GM12891 (cell line): ENCODE results near the gene DDX21.
A peak's percentile ranks its signal among the peaks of the same experiment; 100 is the strongest.

ENCODE experiments used
- DNase-seq: peaks from one replicate; pipeline ENCODE4 v3.0.0; 2011; ENCODE audit warnings: low spot score; ENCODE audit not compliant: insufficient read length
- FAIRE-seq: peaks from 2 replicates; lab custom pipeline; 2011; peaks lifted over from hg19 to GRCh38; lab: Jason Lieb, UNC
- PAX5 ChIP-seq: IDR thresholded peaks from 2 replicates; pipeline ENCODE4 v1.6.1; 2011; ENCODE audit warnings: low read length, moderate library complexity, mild to moderate bottlenecking; ENCODE audit not compliant: insufficient read depth, severe bottlenecking
- POLR2A ChIP-seq: IDR thresholded peaks from 2 replicates; pipeline ENCODE4 v1.6.1; 2011; ENCODE audit warnings: low read depth, low read length, control low read depth
- POLR2AphosphoS5 ChIP-seq: IDR thresholded peaks from 2 replicates; pipeline ENCODE4 v1.6.1; 2011; ENCODE audit warnings: low read depth, low read length, control low read depth
- POU2F2 ChIP-seq: IDR thresholded peaks from 2 replicates; pipeline ENCODE4 v1.6.1; 2011; ENCODE audit warnings: low read depth, mild to moderate bottlenecking, control low read depth, low read length, moderate library complexity
- SPI1 ChIP-seq: IDR thresholded peaks from 2 replicates; pipeline ENCODE4 v1.6.1; 2011; ENCODE audit warnings: low read depth, low read length, control low read depth
- TAF1 ChIP-seq: IDR thresholded peaks from 2 replicates; pipeline ENCODE4 v1.6.1; 2011; ENCODE audit warnings: low read depth, low read length, control low read depth

The DDX21 gene

DNA sequence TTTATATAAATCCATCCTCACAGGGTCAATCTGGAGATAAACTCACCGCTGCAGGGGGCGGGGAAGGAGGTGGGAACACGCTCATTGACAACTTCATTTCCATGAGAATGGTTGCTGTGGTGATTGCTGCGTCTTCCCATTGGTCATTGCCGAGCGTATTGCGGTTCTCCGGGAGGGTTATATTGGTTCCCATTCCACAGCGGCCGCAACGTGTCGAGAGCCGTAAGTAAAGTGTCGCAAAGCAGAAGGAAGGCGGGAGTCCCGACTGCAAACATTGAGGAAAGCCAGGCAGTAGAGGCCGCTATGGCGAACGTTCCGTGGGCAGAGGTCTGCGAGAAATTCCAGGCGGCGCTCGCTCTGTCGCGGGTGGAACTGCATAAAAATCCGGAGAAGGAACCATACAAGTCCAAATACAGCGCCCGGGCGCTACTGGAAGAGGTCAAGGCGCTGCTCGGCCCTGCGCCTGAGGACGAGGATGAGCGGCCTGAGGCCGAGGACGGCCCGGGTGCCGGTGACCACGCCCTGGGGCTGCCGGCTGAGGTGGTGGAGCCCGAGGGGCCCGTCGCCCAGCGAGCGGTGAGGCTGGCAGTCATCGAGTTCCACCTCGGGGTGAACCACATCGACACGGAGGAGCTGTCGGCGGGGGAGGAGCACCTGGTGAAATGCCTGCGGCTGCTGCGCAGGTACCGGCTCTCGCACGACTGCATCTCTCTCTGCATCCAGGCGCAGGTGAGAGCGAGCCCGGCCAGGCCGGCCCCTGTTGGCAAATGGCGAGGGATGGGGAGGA, 32.8 kb downstream of the DDX21 start, which contains the start of gene KIFBP:
Gene KIFBP, plus strand, starts transcription at position 274 of the 787 bp plus-strand sequence. Its CDS starts 30 bp downstream, at position 304.
- DNase-seq (peak; percentile 80), FAIRE-seq (peak; percentile 96)
- TF ChIP-seq POU2F2 (0 out of 2 replicates have a peak, but pooled peaks have one; percentile 24), POLR2A (peak; percentile 61; the same call in 1 of the 2 replicates), PAX5 (no peak), POLR2AphosphoS5 (peak; percentile 72; the same call in 1 of the 2 replicates), TAF1 (peak; percentile 79; the same call in 1 of the 2 replicates), SPI1 (no peak)

DNA sequence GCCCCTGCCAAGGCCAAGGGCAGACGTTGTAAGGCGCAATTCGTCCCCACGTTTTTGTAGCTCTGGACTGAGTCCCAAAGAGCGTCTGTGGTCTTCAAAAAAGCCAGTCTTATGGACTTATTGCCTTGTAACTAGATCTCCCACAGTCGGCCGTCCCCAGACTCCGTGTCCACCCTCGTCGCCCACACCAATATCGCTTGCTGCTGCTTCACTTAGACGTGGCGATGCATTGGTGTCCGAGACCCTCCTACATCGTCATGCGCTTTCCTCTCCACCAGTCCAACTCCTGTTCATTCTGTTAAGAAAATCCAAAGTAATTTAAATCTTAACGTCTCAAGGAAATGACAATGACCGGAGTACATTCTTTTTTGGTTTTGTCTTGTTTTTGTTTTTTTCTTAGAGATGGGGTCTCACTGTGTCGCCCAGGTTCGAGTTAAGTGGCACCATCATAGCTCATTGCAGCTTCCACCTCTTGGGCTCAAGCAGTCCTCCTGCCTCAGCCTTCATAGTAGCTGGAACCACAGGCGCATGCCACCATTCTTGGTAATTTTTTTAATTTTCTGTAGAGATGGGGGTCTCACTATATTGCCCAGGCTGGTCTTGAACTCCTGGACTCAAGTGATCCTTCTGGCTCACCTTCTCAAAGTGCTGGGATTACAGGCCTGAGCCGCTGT, 33.5 kb downstream of the DDX21 start:
- TF ChIP-seq SPI1 (no peak), POLR2A (no peak), POU2F2 (no peak), POLR2AphosphoS5 (no peak), TAF1 (no peak), PAX5 (no peak)
- no peak for FAIRE-seq
- DNase-seq, result no peak

DNA sequence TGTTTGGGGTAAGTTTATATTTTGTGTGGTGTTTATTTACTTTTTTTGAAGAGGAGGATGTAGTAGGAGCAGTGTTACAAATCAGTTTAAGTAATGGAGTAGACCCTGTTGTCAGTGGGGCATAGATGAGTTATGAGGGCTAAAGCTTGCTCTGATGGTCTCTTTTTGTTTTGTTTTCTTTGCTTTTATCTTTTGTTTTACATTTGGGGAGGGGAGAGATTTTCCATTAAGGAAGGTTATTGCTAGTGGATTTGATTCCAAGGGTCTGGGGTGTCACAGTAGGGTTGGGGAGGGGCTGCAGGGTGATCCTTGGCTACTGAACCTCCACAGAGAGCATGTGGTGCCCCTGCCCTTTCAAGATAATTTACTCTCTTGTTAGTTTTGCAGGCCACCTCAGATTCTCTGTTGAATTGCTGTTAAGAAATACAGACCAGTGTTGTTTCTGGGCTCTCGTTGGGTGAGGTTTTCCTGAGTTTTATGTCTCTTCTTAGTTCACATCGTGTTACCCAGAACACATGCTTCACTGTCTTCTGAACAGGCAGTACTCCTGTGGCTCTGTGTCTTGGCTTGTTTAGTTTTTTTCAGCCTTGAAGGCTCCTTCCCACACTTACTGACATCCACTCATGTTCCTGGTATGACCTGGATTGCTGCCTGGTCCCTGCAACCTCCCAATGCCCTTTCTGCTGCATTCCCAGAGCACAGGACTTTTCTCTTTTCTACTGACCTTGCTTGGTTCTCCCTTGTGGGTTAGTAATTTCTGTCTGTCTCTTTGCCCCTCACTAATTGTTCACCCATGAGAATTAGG, 36.9 kb downstream of the DDX21 start:
- TF ChIP-seq POLR2AphosphoS5 (no peak), POLR2A (no peak), SPI1 (no peak), TAF1 (no peak), POU2F2 (no peak), PAX5 (no peak)
- FAIRE-seq, result no peak
- DNase-seq, result no peak

DNA sequence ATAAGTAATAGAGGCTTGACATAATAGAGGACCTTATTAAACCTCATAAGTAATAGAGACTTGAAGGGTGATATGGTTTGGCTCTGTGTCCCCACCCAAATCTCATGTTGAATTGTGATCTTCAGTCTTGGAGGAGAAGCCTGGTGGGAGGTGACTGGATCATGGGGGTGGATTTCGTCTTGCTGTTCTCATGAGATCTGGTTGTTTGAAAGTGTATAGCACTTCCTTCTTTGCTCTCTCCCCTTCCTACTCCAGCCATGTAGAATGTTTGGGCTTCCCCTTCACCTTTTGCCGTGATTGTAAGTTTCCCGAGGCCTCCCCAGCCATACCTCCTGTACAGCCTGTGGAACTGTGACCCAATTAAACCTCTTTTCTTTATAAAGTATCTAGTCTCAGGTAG, 41.2 kb downstream of the DDX21 start:
- peak; percentile 83 for FAIRE-seq

DNA sequence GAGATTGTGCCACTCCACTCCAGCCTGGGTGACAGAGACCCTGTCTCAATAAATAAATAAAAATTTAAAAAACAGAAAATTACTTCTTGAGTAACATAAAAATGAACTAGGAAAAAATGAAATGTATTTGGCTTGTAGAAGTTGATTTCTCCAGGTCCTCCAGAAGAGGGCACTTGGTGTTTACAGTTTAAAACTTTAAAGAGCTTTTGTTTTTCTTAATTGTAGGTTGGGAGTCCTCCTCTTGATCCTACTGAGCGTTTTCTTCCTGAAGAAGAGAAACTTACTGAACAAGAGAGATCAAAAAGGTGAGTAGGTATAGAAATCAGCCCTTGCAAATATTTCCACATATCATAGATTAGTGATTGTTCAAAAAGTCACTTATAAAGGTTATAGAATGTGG, 48.9 kb downstream of the DDX21 start:
- DNase-seq, result no peak
- FAIRE-seq, result no peak
- no peak for TF ChIP-seq PAX5
- TF ChIP-seq TAF1, result no peak
- no peak for TF ChIP-seq POU2F2
- no peak for TF ChIP-seq POLR2A
- no peak for TF ChIP-seq SPI1
- no peak for TF ChIP-seq POLR2AphosphoS5

More for the DNA sequence above, 41.2 kb downstream of the DDX21 start:
- TF ChIP-seq SPI1, result peak; percentile 79
- no peak for TF ChIP-seq PAX5
- TF ChIP-seq POLR2A, result no peak
- TF ChIP-seq TAF1, result no peak
- TF ChIP-seq POU2F2, result no peak
- DNase-seq, result no peak

DNA sequence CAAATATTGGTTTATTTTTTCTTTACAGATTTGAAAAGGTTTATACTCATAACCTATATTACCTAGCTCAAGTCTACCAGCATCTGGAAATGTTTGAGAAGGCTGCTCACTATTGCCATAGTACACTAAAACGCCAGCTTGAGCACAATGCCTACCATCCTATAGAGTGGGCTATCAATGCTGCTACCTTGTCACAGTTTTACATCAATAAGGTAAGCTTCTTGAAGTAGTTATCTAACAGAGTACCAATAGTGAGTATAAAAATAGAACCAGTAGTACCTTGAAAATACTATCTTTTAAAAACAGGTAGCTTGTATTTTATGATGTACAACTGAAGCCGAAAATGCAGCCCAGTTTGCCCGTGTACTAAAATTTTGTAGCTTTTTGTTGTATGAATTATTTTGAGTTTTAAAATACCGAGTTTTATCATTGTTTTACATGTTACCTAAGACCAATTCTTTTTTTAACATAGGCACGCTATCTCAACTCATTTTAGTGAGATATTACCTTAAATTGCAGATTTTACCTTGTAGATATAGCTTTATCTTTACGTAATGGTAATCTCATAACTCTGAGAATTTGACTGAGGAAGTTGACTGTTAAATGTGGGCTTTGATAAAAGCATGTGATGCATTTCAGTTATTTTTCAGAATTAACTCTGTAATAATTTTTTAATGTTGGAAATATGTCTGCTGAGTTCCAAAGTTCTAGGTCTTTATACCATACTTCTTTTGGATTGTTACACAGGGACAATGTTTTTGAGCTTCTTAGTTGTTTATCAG, 49.9 kb downstream of the DDX21 start:
- no peak for DNase-seq
- no peak for FAIRE-seq
- no peak for TF ChIP-seq POU2F2
- TF ChIP-seq POLR2A, result no peak
- TF ChIP-seq PAX5, result no peak
- no peak for TF ChIP-seq TAF1
- no peak for TF ChIP-seq POLR2AphosphoS5
- no peak for TF ChIP-seq SPI1

DNA sequence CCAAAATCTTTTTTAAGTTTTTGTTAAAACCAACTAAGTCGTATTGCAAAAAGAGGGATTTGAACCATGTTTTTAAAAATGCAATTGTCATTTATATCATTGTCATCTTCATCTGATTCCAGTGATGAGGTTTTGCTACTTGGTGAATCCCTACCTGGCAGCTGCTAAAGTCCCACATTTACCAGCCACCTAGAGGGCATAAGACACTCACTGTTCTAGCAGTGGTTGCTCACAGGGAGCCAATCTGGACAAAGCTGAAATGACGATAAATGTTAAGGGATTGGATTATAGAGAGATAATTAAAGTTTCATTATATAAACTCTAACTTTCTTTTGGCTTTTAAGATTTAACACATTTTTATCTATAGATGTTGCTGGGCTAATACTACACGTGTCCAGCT, 51.3 kb downstream of the DDX21 start:
- TF ChIP-seq TAF1 (no peak), POLR2A (no peak), SPI1 (no peak), POLR2AphosphoS5 (no peak), POU2F2 (no peak), PAX5 (no peak)
- DNase-seq (no peak), FAIRE-seq (peak; percentile 66)

DNA sequence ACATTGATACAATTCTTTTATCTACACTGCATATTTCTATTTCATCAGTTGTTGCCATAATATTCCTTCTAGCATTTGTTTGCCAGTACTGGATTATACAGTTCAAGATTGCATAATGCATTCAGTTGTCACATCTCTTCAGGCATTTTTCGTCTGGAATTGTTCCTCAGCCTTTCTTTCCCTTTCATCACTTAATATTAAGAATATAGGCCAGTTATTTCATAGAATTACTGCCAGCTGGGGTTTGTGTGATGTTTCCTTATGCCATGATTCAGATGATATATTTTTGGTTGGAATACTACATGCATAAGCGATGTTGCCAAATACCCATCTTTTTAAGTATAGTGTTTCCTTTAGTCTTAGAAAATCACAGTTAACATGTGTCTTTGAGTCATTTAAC, 53.4 kb downstream of the DDX21 start:
- no peak for DNase-seq
- no peak for FAIRE-seq
- no peak for TF ChIP-seq POU2F2
- TF ChIP-seq POLR2A, result no peak
- no peak for TF ChIP-seq SPI1
- no peak for TF ChIP-seq TAF1
- no peak for TF ChIP-seq PAX5
- TF ChIP-seq POLR2AphosphoS5, result no peak
